ENCODE results near the gene ELOVL5. TPM values are rescaled to one million over a fixed set of nuclear protein-coding genes. Genes with fewer than 3 reads are reported as not detected.

Gene ELOVL5
- total RNA-seq, 4 donors from 2014 or later, result 12.4 to 50.0 (median 33.2) TPM

GRCh38 chr6:53290537-53291510 lies 57.9 kb downstream of the ELOVL5 start:
- 59 to 69% methylated on average over 2 of the region's 2 CpGs for WGBS, 2 donors
- no peaks in the 10 kb centered on the region for H3K27me3 ChIP-seq
- H3K9me3 ChIP-seq, result no peaks in the 10 kb centered on the region
- H3K36me3 ChIP-seq, result peaks cover 0 to 38% (median 0%) of the 10 kb centered on the region in 3 donors
- intact Hi-C loops (cut with DNase I), result loop anchor here (10.0 kb wide), 1 partner anchor 54 kb away; the partner anchor contains the start of gene ELOVL5
- no peak for DNase-seq
- no peak overlapping the region for H3K27ac ChIP-seq
- H3K4me1 ChIP-seq, result peaks cover 6 to 48% (median 9%) of the 10 kb centered on the region in 3 donors
- H3K4me3 ChIP-seq, result no peak overlapping the region
- TF ChIP-seq, protein P1, sequence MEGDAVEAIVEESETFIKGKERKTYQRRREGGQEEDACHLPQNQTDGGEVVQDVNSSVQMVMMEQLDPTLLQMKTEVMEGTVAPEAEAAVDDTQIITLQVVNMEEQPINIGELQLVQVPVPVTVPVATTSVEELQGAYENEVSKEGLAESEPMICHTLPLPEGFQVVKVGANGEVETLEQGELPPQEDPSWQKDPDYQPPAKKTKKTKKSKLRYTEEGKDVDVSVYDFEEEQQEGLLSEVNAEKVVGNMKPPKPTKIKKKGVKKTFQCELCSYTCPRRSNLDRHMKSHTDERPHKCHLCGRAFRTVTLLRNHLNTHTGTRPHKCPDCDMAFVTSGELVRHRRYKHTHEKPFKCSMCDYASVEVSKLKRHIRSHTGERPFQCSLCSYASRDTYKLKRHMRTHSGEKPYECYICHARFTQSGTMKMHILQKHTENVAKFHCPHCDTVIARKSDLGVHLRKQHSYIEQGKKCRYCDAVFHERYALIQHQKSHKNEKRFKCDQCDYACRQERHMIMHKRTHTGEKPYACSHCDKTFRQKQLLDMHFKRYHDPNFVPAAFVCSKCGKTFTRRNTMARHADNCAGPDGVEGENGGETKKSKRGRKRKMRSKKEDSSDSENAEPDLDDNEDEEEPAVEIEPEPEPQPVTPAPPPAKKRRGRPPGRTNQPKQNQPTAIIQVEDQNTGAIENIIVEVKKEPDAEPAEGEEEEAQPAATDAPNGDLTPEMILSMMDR (IDR thresholded peaks at IDR 0.05), result no peak
- TF ChIP-seq POLR2A (IDR thresholded peaks at IDR 0.05), result no peak

DNA sequence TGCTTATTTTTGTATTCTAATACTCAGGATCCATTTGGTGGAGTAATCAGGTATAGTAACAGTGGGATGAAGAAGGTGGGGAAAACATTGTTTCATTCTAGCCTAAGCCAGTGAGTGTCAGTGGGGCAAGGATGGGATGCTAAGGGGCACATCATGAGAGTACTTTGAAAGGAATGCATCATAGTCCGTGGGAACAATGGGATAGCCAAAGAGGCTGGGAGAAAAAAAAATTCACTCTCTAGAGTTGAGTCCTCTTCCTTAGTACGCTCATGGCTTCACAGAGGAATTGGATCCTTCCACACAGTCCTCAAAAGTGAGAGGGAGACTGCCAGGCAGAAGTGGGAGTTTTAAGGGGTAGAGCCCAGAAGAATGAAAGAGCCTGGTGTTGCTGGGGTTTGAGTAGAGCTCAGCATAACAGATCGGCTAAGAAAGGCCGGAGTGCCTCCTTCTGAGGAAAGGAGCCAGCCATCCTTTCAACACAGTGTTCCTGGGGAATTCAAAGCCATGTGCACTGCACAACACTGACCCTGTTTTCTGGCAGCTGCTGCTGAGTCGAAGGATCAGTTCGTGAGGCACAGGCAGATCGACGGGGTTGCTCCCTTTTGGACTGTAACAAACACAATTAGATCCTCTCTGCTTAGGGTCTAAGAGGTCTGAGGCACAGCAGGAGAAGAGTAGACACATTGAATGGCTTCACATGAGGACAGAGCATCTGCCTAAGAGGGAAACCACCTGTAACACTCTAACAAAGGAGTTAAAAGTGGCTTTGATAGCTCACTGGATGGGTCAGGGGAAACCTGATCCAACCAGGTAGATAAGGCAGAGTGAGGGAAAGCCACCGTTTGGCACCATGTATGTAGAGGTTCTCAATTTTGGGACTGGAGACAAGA lies 61.2 kb downstream of the ELOVL5 start:
- Histone ChIP-seq H3K36me3 (peaks cover 0 to 24% (median 0%) of the 10 kb centered on the region in 3 donors), H3K4me1 (peaks cover 0 to 20% (median 0%) of the 10 kb centered on the region in 3 donors), H3K4me3 (no peak overlapping the region), H3K27ac (no peak overlapping the region), H3K9me3 (no peaks in the 10 kb centered on the region), H3K27me3 (no peaks in the 10 kb centered on the region)
- TF ChIP-seq, protein P1 (IDR thresholded peaks at IDR 0.05), result no peak
- no peak for TF ChIP-seq POLR2A (IDR thresholded peaks at IDR 0.05)
- WGBS, 2 donors, result 73 to 74% methylated on average over 9 of the region's 9 CpGs
- intact Hi-C loops (cut with DNase I), result no loop called here
- DNase-seq, result no peak

DNA sequence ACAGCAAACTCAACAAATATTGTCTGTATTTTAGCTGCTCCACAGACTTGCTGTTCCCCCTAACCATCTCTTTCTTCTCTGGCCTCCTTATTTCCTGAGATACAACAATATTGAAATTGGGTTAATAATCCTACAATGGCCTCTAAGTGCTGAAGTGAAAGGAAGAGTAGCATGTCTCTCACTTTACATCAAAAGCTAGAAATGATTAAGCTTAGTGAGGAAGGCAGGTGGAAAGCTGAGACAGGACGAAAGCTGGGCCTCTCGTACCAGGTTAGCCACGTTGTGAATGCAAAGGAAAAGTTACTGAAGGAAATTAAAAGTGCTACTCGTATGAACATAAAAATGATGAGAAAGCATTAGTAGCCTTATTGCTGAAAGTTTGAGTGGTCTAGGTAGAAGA lies 63.8 kb downstream of the ELOVL5 start:
- Histone ChIP-seq H3K27ac (no peak overlapping the region), H3K4me1 (peaks cover 0 to 20% (median 6%) of the 10 kb centered on the region in 3 donors), H3K27me3 (no peaks in the 10 kb centered on the region), H3K36me3 (peaks cover 0 to 9% (median 0%) of the 10 kb centered on the region in 3 donors), H3K9me3 (no peaks in the 10 kb centered on the region), H3K4me3 (no peak overlapping the region)
- DNase-seq, result no peak
- WGBS, 2 donors, result 50 to 75% methylated on average over 4 of the region's 4 CpGs
- TF ChIP-seq, protein P1 (IDR thresholded peaks at IDR 0.05), result no peak
- no peak for TF ChIP-seq POLR2A (IDR thresholded peaks at IDR 0.05)
- intact Hi-C loops (cut with DNase I), result no loop called here

DNA sequence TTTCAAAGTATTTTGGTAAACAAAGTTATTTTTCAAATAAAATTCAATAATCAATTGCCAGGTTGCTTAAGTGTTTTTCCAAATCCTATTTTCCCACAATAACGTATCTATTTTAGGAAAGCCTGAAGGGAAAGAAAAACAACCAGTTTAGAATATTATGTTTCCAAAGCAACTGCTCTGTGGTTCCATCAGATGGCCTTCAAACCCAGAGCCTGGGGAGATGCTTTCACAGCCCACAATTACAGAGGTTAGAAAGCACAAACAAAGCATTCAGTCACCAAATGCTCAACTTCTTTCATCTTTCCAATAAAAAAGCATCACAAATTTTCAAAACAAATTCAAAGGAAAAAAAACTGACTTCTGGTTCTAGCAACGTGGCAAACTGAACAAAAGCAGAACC lies 66.0 kb downstream of the ELOVL5 start:
- peaks cover 0 to 32% (median 6%) of the 10 kb centered on the region in 3 donors for H3K4me1 ChIP-seq
- peaks cover 0 to 9% (median 0%) of the 10 kb centered on the region in 3 donors for H3K36me3 ChIP-seq
- no peaks in the 10 kb centered on the region for H3K27me3 ChIP-seq
- 59 to 69% methylated on average over 2 of the region's 2 CpGs for WGBS, 2 donors
- DNase-seq, result no peak
- intact Hi-C loops (cut with DNase I), result no loop called here
- no peak overlapping the region for H3K4me3 ChIP-seq
- peak overlapping the region in 1 of 4 donors; percentile 2 for H3K27ac ChIP-seq
- no peaks in the 10 kb centered on the region for H3K9me3 ChIP-seq
- TF ChIP-seq, protein P1 (IDR thresholded peaks at IDR 0.05), result no peak
- no peak for TF ChIP-seq POLR2A (IDR thresholded peaks at IDR 0.05)
